Calu3 (cell line): Measurements from ENCODE around the gene PPP1R14B. TPM values are rescaled to one million over a fixed set of nuclear protein-coding genes. Genes with fewer than 3 reads are reported as not detected.
A peak's percentile ranks its signal among the peaks of the same experiment; 100 is the strongest.

ENCODE experiments used
- BruUV-seq: library from RNA; stranded (reverse); fragments of 400-500 nt; replicated peaks from 2 replicates; lab custom pipeline; 2021; lab: Mats Ljungman, UMichigan
- CTCF ChIA-PET: fragments of 300-600 bp; sonication (Branson Sonifier 250); formaldehyde crosslinking; loops from one replicate; lab custom pipeline; 2022; ENCODE audit warnings: antibody characterized with exemption; lab: Charles Lee
- DNase-seq: peaks from one replicate; pipeline ENCODE4 v3.0.0; 2022
- H3K27ac Mint-ChIP-seq: one replicate; pipeline ENCODE4 v1.8.0; 2022; ENCODE audit warnings: mixed read lengths; ENCODE audit not compliant: unreplicated experiment
- H3K27me3 Mint-ChIP-seq: one replicate; pipeline ENCODE4 v1.8.0; 2022; ENCODE audit warnings: mixed read lengths; ENCODE audit not compliant: unreplicated experiment
- H3K36me3 Mint-ChIP-seq: one replicate; pipeline ENCODE4 v1.8.0; 2022; ENCODE audit warnings: mild to moderate bottlenecking, moderate library complexity, mixed read lengths; ENCODE audit not compliant: insufficient read depth, unreplicated experiment
- H3K4me1 Mint-ChIP-seq: one replicate; pipeline ENCODE4 v1.8.0; 2022; ENCODE audit warnings: mild to moderate bottlenecking, low read depth, mixed read lengths; ENCODE audit not compliant: unreplicated experiment
- H3K4me3 Mint-ChIP-seq: one replicate; pipeline ENCODE4 v1.8.0; 2022; ENCODE audit warnings: mild to moderate bottlenecking, low read depth, moderate library complexity, mixed read lengths; ENCODE audit not compliant: unreplicated experiment
- H3K9me3 Mint-ChIP-seq: one replicate; pipeline ENCODE4 v1.8.0; 2022; ENCODE audit warnings: low read depth, mixed read lengths; ENCODE audit not compliant: unreplicated experiment
- CTCF ChIP-seq: fragments of 200-600 bp; IDR thresholded peaks from one replicate; pipeline ENCODE4 v1.8.0; 2022; ENCODE audit warnings: antibody characterized with exemption; ENCODE audit not compliant: unreplicated experiment
- intact Hi-C: fragments of 100-400 bp; cut with micrococcal nuclease; formaldehyde crosslinking; loops from one replicate; pipeline ENCODE4 v1.10.0; 2022; ENCODE audit not compliant: unreplicated experiment
- total RNA-seq: library from RNA; stranded (reverse); gene quantifications from 2 replicates; pipeline ENCODE4 v1.2.3, GENCODE V29; 2022

Gene PPP1R14B
- total RNA-seq, 1 experiment from 2014 or later = 334 TPM

- H3K27me3 Mint-ChIP-seq = no peaks in the 10 kb centered on the region
- peaks cover 95% of the 10 kb centered on the region for H3K36me3 Mint-ChIP-seq
- peak; percentile 12 for TF ChIP-seq CTCF
- no TSS peak for BruUV-seq
- DNase-seq = peak; percentile 100
- peak overlapping the region; percentile 89 for H3K27ac Mint-ChIP-seq
- CTCF ChIA-PET = interaction anchor here (1.1 kb wide), 2 partner anchors 10 to 27 kb away, joined by 3 to 8 read pairs; partner anchors contain the start of gene PLCB3
- H3K9me3 Mint-ChIP-seq = no peaks in the 10 kb centered on the region
- H3K4me3 Mint-ChIP-seq = peak overlapping the region; percentile 96
- peaks cover 39% of the 10 kb centered on the region for H3K4me1 Mint-ChIP-seq
- intact Hi-C loops = loop anchor here (10.0 kb wide), 1 partner anchor 63 kb away; the partner anchor contains the start of genes CATSPERZ and ESRRA
Observed at GRCh38 chr11:64241491-64242374, 5.0 kb downstream of the PPP1R14B start.

- Mint-ChIP-seq H3K4me3 (peak overlapping the region; percentile 96), H3K4me1 (peaks cover 42% of the 10 kb centered on the region), H3K36me3 (peaks cover 95% of the 10 kb centered on the region), H3K27me3 (no peaks in the 10 kb centered on the region), H3K9me3 (no peaks in the 10 kb centered on the region), H3K27ac (peak overlapping the region; percentile 89)
- DNase-seq = no peak
- CTCF ChIA-PET = interaction anchor here (1.1 kb wide), 2 partner anchors 11 to 28 kb away, joined by 3 to 8 read pairs; partner anchors contain the start of gene PLCB3
- no TSS peak for BruUV-seq
- intact Hi-C loops = loop anchor here (10.0 kb wide), 1 partner anchor 64 kb away; the partner anchor contains the start of genes CATSPERZ and ESRRA
- TF ChIP-seq CTCF = no peak
Observed at GRCh38 chr11:64241241-64241490, 5.6 kb downstream of the PPP1R14B start.

GRCh38 chr11:64240435-64241240 lies 6.1 kb downstream of the PPP1R14B start, which contains the start of gene FKBP2:
TSS of gene FKBP2 (plus strand) at chr11:64241095. CDS start at chr11:64242388, 1,293 bp downstream.
- H3K27me3 Mint-ChIP-seq = no peaks in the 10 kb centered on the region
- peak within 1 kb of the TSS; percentile 96 for H3K4me3 Mint-ChIP-seq
- peaks cover 95% of the 10 kb centered on the region for H3K36me3 Mint-ChIP-seq
- TSS peak; percentile 28 for BruUV-seq
- peak within 1 kb of the TSS; percentile 89 for H3K27ac Mint-ChIP-seq
- TF ChIP-seq CTCF = no peak
- CTCF ChIA-PET = interaction anchor here (1.1 kb wide), 2 partner anchors 11 to 28 kb away, joined by 3 to 8 read pairs; partner anchors contain the start of gene PLCB3
- H3K4me1 Mint-ChIP-seq = peaks cover 42% of the 10 kb centered on the region
- peak; percentile 98 for DNase-seq
- no peaks in the 10 kb centered on the region for H3K9me3 Mint-ChIP-seq
- intact Hi-C loops = loop anchor here (10.0 kb wide), 1 partner anchor 64 kb away; the partner anchor contains the start of genes CATSPERZ and ESRRA
